ENCODE results near the gene SGF29.
"Not testable (repeated sequence)": the region's sequence is repeated elsewhere in the genome, so short reads cannot be mapped to it uniquely, and the experiment has no call there.

SGF29 gene

GRCh38 chr16:28563218-28563617, 9.5 kb downstream of the SGF29 start:
- in situ Hi-C loops (cut with MboI; ENCODE audit: low sequenced_read_pairs), result no loop called here

DNA sequence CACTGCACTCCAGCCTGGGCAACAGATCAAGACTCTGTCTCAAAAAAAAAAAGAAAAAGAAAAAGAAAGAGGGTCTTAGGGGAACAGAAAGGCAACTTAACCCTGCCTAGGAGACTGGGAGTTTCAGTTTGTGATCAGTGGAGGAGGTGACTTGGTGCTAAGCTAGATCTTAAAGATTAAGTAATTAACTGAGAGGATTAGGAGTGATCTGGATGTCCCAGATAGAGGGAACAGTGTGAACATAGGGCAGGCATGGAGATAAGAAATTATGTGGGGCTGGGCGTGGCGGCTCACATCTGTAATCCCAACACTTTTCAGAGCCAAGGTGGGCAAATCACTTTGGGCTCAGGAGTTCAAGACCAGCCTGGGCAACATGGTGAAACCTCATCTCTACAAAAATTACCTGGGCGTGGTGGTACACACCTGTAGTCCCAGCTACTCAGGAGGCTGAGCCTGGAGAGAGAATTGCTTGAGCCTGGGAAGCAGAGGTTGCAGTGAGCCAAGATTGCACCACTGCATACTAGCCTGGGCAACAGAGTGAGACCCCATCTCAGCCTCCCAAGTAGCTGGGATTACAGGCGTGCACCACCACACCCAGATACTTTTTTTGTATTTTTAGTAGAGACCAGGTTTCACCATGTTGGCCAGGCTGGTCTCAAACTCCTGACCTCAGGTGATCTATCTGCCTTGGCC, 12.7 kb downstream of the SGF29 start:
- in situ Hi-C loops (cut with MboI; ENCODE audit: low sequenced_read_pairs), result not testable (repeated sequence)

DNA sequence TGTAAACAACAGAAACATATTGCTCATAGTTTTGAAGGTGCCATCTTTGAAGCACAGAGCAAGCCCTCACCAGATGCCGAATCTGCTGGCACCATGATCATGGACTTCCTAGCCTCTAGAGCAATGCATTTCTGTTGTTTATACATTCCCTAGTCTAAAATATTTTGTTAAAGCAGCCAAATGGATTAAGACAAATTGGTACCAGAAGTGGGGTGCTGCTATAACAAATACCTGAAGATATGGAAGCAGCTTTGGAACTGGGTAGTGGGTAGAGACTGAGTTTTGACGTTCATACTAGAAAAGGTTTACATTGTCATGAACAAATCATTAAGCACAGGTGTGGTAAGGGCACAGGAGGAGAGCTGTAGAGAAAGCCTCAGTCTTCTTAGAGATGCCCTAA, 13.6 kb downstream of the SGF29 start:
- in situ Hi-C loops (cut with MboI; ENCODE audit: low sequenced_read_pairs), result no loop called here

DNA sequence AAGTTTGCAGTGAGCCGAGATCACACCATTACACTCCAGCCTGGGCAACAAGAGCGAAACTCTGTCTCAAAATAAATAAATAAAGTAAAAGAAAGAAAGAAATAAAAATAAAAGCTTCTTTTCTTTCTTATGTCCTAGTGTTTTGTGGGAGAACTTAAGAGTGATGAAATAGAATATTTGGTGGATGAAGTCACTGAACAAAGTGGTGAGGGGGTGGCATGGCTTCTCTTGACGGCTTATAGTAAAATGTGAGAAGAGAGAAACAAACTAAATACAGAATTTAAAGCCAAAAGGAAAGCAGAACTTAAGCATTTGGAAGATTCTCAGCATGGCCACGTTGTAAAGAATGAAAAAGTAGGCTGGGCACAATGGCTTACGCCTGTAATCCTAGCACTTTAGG, 15.3 kb downstream of the SGF29 start:
- in situ Hi-C loops (cut with MboI; ENCODE audit: low sequenced_read_pairs), result no loop called here

- in situ Hi-C loops (cut with MboI; ENCODE audit: low sequenced_read_pairs), result no loop called here
These were observed 16.4 kb downstream of the SGF29 start for GRCh38 chr16:28569968-28570752.

- in situ Hi-C loops (cut with MboI; ENCODE audit: low sequenced_read_pairs), result no loop called here
These were observed 19.2 kb downstream of the SGF29 start for GRCh38 chr16:28572696-28573510.

- in situ Hi-C loops (cut with MboI; ENCODE audit: low sequenced_read_pairs), result no loop called here
These were observed 20.3 kb downstream of the SGF29 start for GRCh38 chr16:28573738-28574718.

DNA sequence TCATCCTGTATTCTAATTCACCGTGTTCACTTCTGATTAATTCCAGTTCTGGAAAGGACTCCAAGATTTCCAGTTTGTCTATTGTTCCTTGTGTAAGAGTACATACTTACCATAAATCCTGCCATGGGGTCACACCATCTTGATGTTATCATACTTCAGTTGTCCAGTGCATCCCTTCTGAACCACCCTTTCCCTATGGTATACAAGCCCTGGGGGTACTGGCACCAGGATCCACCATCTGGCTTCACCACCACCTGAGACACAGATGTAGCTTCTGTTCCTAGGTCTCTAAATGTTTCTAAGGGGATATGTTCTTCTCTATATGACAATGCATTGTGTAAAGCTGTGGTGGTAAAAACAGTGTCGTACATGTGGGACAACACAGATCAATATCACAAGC, 21.2 kb downstream of the SGF29 start:
- in situ Hi-C loops (cut with MboI; ENCODE audit: low sequenced_read_pairs), result no loop called here

DNA sequence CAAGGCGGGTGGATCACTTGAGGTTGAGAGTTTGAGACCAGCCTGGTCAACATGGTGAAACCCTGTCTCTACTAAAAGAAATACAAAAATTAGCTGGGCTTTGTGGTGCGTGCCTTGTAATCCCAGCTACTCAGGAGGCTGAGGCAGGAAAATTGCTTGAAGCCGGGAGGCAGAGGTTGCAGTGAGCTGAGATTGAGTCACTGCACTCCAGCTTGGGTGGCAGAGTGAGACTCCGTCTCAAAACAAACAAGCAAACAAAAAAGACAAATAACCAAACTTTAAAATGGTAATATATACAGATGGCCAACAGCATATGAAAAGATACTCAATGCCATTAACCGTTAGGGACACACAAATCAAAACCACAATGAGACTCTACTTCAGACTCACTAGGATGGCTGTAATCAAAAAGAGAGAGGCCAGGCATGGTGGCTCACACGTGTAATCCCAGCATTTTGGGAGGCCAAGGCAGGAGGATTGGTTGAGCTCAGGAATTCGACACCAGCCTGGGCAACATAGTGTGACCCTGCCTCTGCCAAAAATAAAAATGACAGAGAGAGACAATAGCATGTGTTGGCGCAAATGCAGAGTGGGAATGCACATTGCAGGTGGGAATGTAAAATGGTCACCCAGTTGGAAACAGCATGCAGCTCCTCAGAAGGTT, 21.9 kb downstream of the SGF29 start:
- in situ Hi-C loops (cut with MboI; ENCODE audit: low sequenced_read_pairs), result no loop called here

GRCh38 chr16:28580726-28581315, 27.1 kb downstream of the SGF29 start:
- in situ Hi-C loops (cut with MboI; ENCODE audit: low sequenced_read_pairs), result no loop called here

- in situ Hi-C loops (cut with MboI; ENCODE audit: low sequenced_read_pairs), result no loop called here
These were observed 32.0 kb downstream of the SGF29 start for GRCh38 chr16:28585674-28586073.

- in situ Hi-C loops (cut with MboI; ENCODE audit: low sequenced_read_pairs), result no loop called here
These were observed 32.7 kb downstream of the SGF29 start for GRCh38 chr16:28586466-28586865.

DNA sequence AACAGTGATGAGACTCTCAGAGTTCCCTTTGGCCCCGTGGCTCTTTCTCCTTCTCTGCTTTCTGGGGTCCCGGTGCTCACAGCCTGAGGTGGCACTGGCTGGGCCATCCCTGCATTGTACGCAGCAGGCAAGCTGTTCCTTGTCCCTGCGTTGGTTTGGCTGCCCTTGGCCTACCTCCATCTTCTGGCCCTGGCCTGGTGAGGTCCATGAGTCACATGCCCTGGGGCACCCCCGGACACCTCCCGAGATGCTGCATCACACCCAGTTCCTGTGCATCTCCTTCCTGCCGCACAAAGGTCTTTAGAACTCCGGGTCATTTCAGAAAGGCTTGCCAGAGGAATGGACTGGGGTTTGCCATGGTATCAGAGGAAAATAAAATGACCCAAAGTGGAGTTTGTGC, 33.7 kb downstream of the SGF29 start:
- in situ Hi-C loops (cut with MboI; ENCODE audit: low sequenced_read_pairs), result no loop called here

GRCh38 chr16:28589069-28589468, 35.3 kb downstream of the SGF29 start:
- in situ Hi-C loops (cut with MboI; ENCODE audit: low sequenced_read_pairs), result no loop called here

DNA sequence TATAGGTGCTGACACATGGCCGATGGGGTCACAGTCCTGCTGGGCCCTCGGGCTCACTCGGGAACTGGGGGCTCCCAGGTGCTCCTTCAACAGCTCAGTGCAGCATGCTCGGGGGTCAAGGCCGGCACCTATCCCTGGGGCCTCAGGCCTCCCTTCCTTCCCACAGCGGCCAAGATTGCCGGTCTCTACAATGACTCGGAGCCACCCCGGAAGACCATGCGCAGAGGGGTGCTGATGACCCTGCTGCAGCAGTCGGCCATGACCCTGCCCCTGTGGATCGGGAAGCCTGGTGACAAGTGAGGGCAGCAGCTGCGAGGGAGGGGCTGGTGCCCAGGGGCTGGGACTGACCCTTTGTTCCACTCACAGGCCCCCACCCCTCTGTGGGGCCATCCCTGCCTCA, 36.2 kb downstream of the SGF29 start:
- in situ Hi-C loops (cut with MboI; ENCODE audit: low sequenced_read_pairs), result no loop called here

DNA sequence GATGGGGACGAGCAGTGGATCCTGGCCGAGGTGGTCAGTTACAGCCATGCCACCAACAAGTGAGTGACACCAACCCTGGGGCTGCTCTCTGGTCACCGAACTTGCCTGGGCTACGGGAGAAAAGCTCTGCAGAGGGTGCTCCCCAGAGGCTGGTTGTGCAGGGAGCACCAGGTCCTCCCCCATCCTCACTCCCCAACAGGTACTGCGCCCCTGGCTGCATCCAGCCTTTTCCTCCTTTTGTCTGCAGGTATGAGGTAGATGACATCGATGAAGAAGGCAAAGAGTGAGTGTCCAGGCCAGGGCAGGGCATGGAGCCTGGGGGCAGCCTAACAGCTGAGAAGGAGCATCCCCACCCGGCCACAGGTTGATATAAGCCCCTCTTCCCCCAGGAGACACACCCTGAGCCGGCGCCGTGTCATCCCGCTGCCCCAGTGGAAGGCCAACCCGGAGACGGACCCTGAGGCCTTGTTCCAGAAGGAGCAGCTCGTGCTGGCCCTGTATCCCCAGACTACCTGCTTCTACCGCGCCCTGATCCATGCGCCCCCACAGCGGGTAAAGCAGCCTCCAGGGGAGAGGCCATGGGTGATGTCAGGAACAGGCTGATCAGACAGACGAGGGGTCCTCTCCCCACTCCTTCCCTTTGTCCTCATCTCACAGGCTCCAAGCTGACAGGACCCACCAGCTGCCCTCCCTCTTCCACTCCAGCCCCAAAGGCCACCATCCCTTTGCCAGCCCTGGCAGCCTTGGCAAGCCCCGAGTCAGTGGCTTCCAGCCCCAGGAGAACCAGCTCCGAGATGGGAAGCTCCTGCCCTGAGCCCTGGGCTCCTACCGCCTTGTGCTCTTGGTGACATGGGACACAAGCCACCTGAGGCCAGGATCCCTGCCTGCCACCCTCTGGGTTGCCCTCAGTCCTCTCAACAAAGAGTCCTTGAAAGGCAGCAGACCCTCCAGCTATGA, 36.9 kb downstream of the SGF29 start:
- in situ Hi-C loops (cut with MboI; ENCODE audit: low sequenced_read_pairs), result no loop called here

DNA sequence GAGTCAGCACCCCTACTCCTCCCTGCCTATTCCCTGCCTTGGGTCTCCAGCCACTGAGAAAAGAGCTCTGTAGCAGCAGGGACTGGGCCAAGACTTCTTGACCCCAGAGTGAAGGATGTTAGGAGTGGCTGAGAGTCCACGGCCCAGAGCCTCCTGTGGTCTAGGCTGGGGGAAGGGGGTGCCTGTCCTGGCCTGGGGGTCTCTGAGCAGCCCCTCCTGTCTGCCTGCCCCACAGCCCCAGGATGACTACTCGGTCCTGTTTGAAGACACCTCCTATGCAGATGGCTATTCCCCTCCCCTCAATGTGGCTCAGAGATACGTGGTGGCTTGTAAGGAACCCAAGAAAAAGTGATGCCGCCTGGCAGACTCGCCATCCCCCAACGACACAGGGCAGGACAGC, 37.6 kb downstream of the SGF29 start:
- in situ Hi-C loops (cut with MboI; ENCODE audit: low sequenced_read_pairs), result no loop called here

GRCh38 chr16:28592511-28592910, 38.8 kb downstream of the SGF29 start:
- in situ Hi-C loops (cut with MboI; ENCODE audit: low sequenced_read_pairs), result no loop called here

Data from HL-60/S4 treated with retinoic acid at 250 ng/mL for 4 days and 3 days (cell line).